Measurements from ENCODE around the gene MELTF. TPM values are rescaled to one million over a fixed set of nuclear protein-coding genes. Genes with fewer than 3 reads are reported as not detected.

MELTF gene
- total RNA-seq, 5 donors from 2014 or later (not counting 1 experiment from before 2014, with no cell fraction given), result 1.2 to 2.6 (median 1.6) TPM

- peaks cover 0 to 11% of the 10 kb centered on the region in 2 experiments for H3K4me1 ChIP-seq (ENCODE audit: control insufficient read depth in 1 of 2, extremely low read depth in 1 of 2, insufficient read depth in 2 of 2, low read length in 2 of 2)
- H3K27ac Mint-ChIP-seq, result no peak overlapping the region
- no peak overlapping the region for H3K27ac ChIP-seq (ENCODE audit: low read length)
- ChIA-PET CTCF (interaction anchor here in 1 of 2 donors (0.5 kb wide), 1 partner anchor 331 kb away, joined by 4 read pairs; the partner anchor contains the start of gene DLG1), POLR2A (no interaction called here)
- H3K4me3 Mint-ChIP-seq, result peak overlapping the region; percentile 59 to 75 (median 69)
- ATAC-seq (replicated peaks in 1 of 4), result no peak
- H3K27me3 Mint-ChIP-seq, result peaks cover 0 to 12% of the 10 kb centered on the region in 2 donors
- H3K27me3 ChIP-seq (replicated peaks in 1 of 2; ENCODE audit: control insufficient read depth in 2 of 2, extremely low read depth in 1 of 2, insufficient read depth in 2 of 2, low read length in 1 of 2), result peaks cover 0 to 20% of the 10 kb centered on the region in 2 experiments
- H3K36me3 ChIP-seq (ENCODE audit: control insufficient read depth in 2 of 2, extremely low read depth in 1 of 2, insufficient read depth in 1 of 2, low read length in 1 of 2), result no peaks in the 10 kb centered on the region
- H3K36me3 Mint-ChIP-seq, result no peaks in the 10 kb centered on the region
- 79% methylated on average over 26 of the region's 35 CpGs for WGBS (ENCODE audit: insufficient coverage)
- DNase-seq, result no peak
- peaks cover 8 to 16% (median 9%) of the 10 kb centered on the region in 3 donors for H3K4me1 Mint-ChIP-seq
- peak overlapping the region; percentile 47 to 64 for H3K4me3 ChIP-seq (ENCODE audit: control insufficient read depth in 1 of 2, extremely low read depth in 1 of 2, low read length in 1 of 2)
- H3K9me3 ChIP-seq, result no peaks in the 10 kb centered on the region
- H3K9me3 Mint-ChIP-seq, result no peaks in the 10 kb centered on the region
Observed at GRCh38 chr3:196967412-196968232, 62.0 kb downstream of the MELTF start.

- H3K9me3 Mint-ChIP-seq, result no peaks in the 10 kb centered on the region
- 91% methylated on average over 44 of the region's 47 CpGs for WGBS (ENCODE audit: insufficient coverage)
- peaks cover 0 to 12% of the 10 kb centered on the region in 2 donors for H3K27me3 Mint-ChIP-seq
- ChIA-PET POLR2A (interaction anchor here in 1 of 2 donors (0.5 kb wide), 1 partner anchor 1572 kb away, joined by 4 read pairs; no protein-coding TSS in a partner anchor), CTCF (no interaction called here)
- H3K36me3 Mint-ChIP-seq, result no peaks in the 10 kb centered on the region
- H3K4me3 Mint-ChIP-seq, result peak overlapping the region; percentile 59 to 75 (median 69)
- no peak overlapping the region for H3K4me3 ChIP-seq (ENCODE audit: control insufficient read depth in 1 of 2, extremely low read depth in 1 of 2, low read length in 1 of 2)
- ATAC-seq (replicated peaks in 1 of 4), result no peak
- H3K4me1 ChIP-seq (ENCODE audit: control insufficient read depth in 1 of 2, extremely low read depth in 1 of 2, insufficient read depth in 2 of 2, low read length in 2 of 2), result peaks cover 0 to 11% of the 10 kb centered on the region in 2 experiments
- peaks cover 8 to 16% (median 9%) of the 10 kb centered on the region in 3 donors for H3K4me1 Mint-ChIP-seq
- H3K27ac Mint-ChIP-seq, result no peak overlapping the region
- peaks cover 0 to 20% of the 10 kb centered on the region in 2 experiments for H3K27me3 ChIP-seq (replicated peaks in 1 of 2; ENCODE audit: control insufficient read depth in 2 of 2, extremely low read depth in 1 of 2, insufficient read depth in 2 of 2, low read length in 1 of 2)
- no peak for DNase-seq
- no peaks in the 10 kb centered on the region for H3K9me3 ChIP-seq
- no peak overlapping the region for H3K27ac ChIP-seq (ENCODE audit: low read length)
- no peaks in the 10 kb centered on the region for H3K36me3 ChIP-seq (ENCODE audit: control insufficient read depth in 2 of 2, extremely low read depth in 1 of 2, insufficient read depth in 1 of 2, low read length in 1 of 2)
Observed at GRCh38 chr3:196966526-196967401, 62.9 kb downstream of the MELTF start.

GRCh38 chr3:196965804-196966173 lies 63.8 kb downstream of the MELTF start:
- DNase-seq, result no peak
- no peak for ATAC-seq (replicated peaks in 1 of 4)
- Mint-ChIP-seq H3K27ac (no peak overlapping the region), H3K4me3 (no peak overlapping the region), H3K36me3 (no peaks in the 10 kb centered on the region), H3K4me1 (peaks cover 8 to 16% (median 9%) of the 10 kb centered on the region in 3 donors), H3K9me3 (no peaks in the 10 kb centered on the region), H3K27me3 (peaks cover 0 to 10% of the 10 kb centered on the region in 2 donors)
- H3K9me3 ChIP-seq, result no peaks in the 10 kb centered on the region
- ChIA-PET CTCF (no interaction called here), POLR2A (interaction anchor here in 1 of 2 donors (0.5 kb wide), 1 partner anchor 1571 kb away, joined by 4 read pairs; no protein-coding TSS in a partner anchor)
- H3K36me3 ChIP-seq (ENCODE audit: control insufficient read depth in 2 of 2, extremely low read depth in 1 of 2, insufficient read depth in 1 of 2, low read length in 1 of 2), result no peaks in the 10 kb centered on the region
- no peak overlapping the region for H3K27ac ChIP-seq (ENCODE audit: low read length)
- peaks cover 0 to 16% of the 10 kb centered on the region in 2 experiments for H3K27me3 ChIP-seq (replicated peaks in 1 of 2; ENCODE audit: control insufficient read depth in 2 of 2, extremely low read depth in 1 of 2, insufficient read depth in 2 of 2, low read length in 1 of 2)
- 94% methylated on average over 8 of the region's 10 CpGs for WGBS (ENCODE audit: insufficient coverage)
- H3K4me1 ChIP-seq (ENCODE audit: control insufficient read depth in 1 of 2, extremely low read depth in 1 of 2, insufficient read depth in 2 of 2, low read length in 2 of 2), result peaks cover 0 to 11% of the 10 kb centered on the region in 2 experiments
- no peak overlapping the region for H3K4me3 ChIP-seq (ENCODE audit: control insufficient read depth in 1 of 2, extremely low read depth in 1 of 2, low read length in 1 of 2)

GRCh38 chr3:196965112-196965803 lies 64.4 kb downstream of the MELTF start:
- H3K4me1 Mint-ChIP-seq, result peaks cover 3 to 12% (median 7%) of the 10 kb centered on the region in 3 donors
- ChIA-PET POLR2A (no interaction called here), CTCF (no interaction called here)
- Histone ChIP-seq H3K4me3 (ENCODE audit: control insufficient read depth in 1 of 2, extremely low read depth in 1 of 2, low read length in 1 of 2) (no peak overlapping the region), H3K9me3 (no peaks in the 10 kb centered on the region), H3K36me3 (ENCODE audit: control insufficient read depth in 2 of 2, extremely low read depth in 1 of 2, insufficient read depth in 1 of 2, low read length in 1 of 2) (no peaks in the 10 kb centered on the region), H3K4me1 (ENCODE audit: control insufficient read depth in 1 of 2, extremely low read depth in 1 of 2, insufficient read depth in 2 of 2, low read length in 2 of 2) (peaks cover 0 to 11% of the 10 kb centered on the region in 2 experiments), H3K27ac (ENCODE audit: low read length) (no peak overlapping the region), H3K27me3 (replicated peaks in 1 of 2; ENCODE audit: control insufficient read depth in 2 of 2, extremely low read depth in 1 of 2, insufficient read depth in 2 of 2, low read length in 1 of 2) (peaks cover 0 to 12% of the 10 kb centered on the region in 2 experiments)
- H3K9me3 Mint-ChIP-seq, result no peaks in the 10 kb centered on the region
- 89% methylated on average over 5 of the region's 11 CpGs for WGBS (ENCODE audit: insufficient coverage)
- ATAC-seq (replicated peaks in 1 of 4), result no peak
- no peaks in the 10 kb centered on the region for H3K36me3 Mint-ChIP-seq
- no peak overlapping the region for H3K27ac Mint-ChIP-seq
- H3K4me3 Mint-ChIP-seq, result no peak overlapping the region
- DNase-seq, result no peak
- peaks cover 0 to 5% of the 10 kb centered on the region in 2 donors for H3K27me3 Mint-ChIP-seq

GRCh38 chr3:196963631-196963953 lies 66.0 kb downstream of the MELTF start:
- Histone ChIP-seq H3K4me1 (ENCODE audit: control insufficient read depth in 1 of 2, extremely low read depth in 1 of 2, insufficient read depth in 2 of 2, low read length in 2 of 2) (peaks cover 0 to 7% of the 10 kb centered on the region in 2 experiments), H3K9me3 (no peaks in the 10 kb centered on the region), H3K27ac (ENCODE audit: low read length) (no peak overlapping the region), H3K27me3 (replicated peaks in 1 of 2; ENCODE audit: control insufficient read depth in 2 of 2, extremely low read depth in 1 of 2, insufficient read depth in 2 of 2, low read length in 1 of 2) (peaks cover 0 to 12% of the 10 kb centered on the region in 2 experiments), H3K36me3 (ENCODE audit: control insufficient read depth in 2 of 2, extremely low read depth in 1 of 2, insufficient read depth in 1 of 2, low read length in 1 of 2) (no peaks in the 10 kb centered on the region), H3K4me3 (ENCODE audit: control insufficient read depth in 1 of 2, extremely low read depth in 1 of 2, low read length in 1 of 2) (no peak overlapping the region)
- no CpG with 5 or more reads among the region's 2 CpGs for WGBS (ENCODE audit: insufficient coverage)
- POLR2A ChIA-PET, result no interaction called here
- ATAC-seq (replicated peaks in 1 of 4) (no peak), DNase-seq (no peak)
- H3K36me3 Mint-ChIP-seq, result no peaks in the 10 kb centered on the region
- H3K27me3 Mint-ChIP-seq, result peaks cover 0 to 3% of the 10 kb centered on the region in 2 donors
- no peak overlapping the region for H3K27ac Mint-ChIP-seq
- H3K4me1 Mint-ChIP-seq, result peaks cover 0 to 9% (median 6%) of the 10 kb centered on the region in 3 donors
- no peak overlapping the region for H3K4me3 Mint-ChIP-seq
- CTCF ChIA-PET, result interaction anchor here in 1 of 2 donors (0.6 kb wide), 1 partner anchor 94 kb away, joined by 5 read pairs; no protein-coding TSS in a partner anchor
- no peaks in the 10 kb centered on the region for H3K9me3 Mint-ChIP-seq
